Natural killer cell (primary cell): ENCODE measurements around the gene CENPV. TPM values are rescaled to one million over a fixed set of nuclear protein-coding genes. Genes with fewer than 3 reads are reported as not detected.

Experiments used
- ATAC-seq, 3 donors: fragments of 150-1000 bp in 2 of 3; fragments of 200-7000 bp in 1 of 3; cut with Tn5 transposase; 1 replicate in 1 of 3; 2 replicates in 2 of 3; pipeline ENCODE4 v1.10.0; 2021; ENCODE audit warnings: mild to moderate bottlenecking in 2 of 3, moderate library complexity in 2 of 3
- DNase-seq, 2 donors: peaks; one replicate each; pipeline versions ENCODE4 v3.0.0 to v3.0.0-alpha.2; 2013 to 2021; ENCODE audit warnings: mixed read lengths in 1 of 2
- H3K27ac ChIP-seq: one replicate; pipeline ENCODE4 v1.5.1; 2013; ENCODE audit warnings: mild to moderate bottlenecking, low read length
- H3K27me3 ChIP-seq: one replicate; pipeline ENCODE4 v1.6.1; 2013; ENCODE audit warnings: low read length; ENCODE audit not compliant: control insufficient read depth, insufficient read depth
- H3K36me3 ChIP-seq: one replicate; pipeline ENCODE4 v1.6.1; 2013; ENCODE audit warnings: low read length; ENCODE audit not compliant: control insufficient read depth, insufficient read depth
- H3K4me1 ChIP-seq: one replicate; pipeline ENCODE4 v1.6.1; 2013; ENCODE audit warnings: low read length; ENCODE audit not compliant: control insufficient read depth, insufficient read depth
- H3K4me3 ChIP-seq: one replicate; pipeline ENCODE4 v1.5.1; 2013; ENCODE audit warnings: low read length
- H3K9me3 ChIP-seq: one replicate; pipeline ENCODE4 v1.6.1; 2013; ENCODE audit warnings: low read length; ENCODE audit not compliant: control insufficient read depth, insufficient read depth
- H3K27ac Mint-ChIP-seq, 2 donors: one replicate each; pipeline ENCODE4 v1.8.0; 2022; ENCODE audit warnings: mild to moderate bottlenecking in 2 of 2, mixed read lengths in 2 of 2, moderate library complexity in 1 of 2
- H3K27me3 Mint-ChIP-seq, 2 donors: one replicate each; pipeline ENCODE4 v1.8.0; 2022; ENCODE audit warnings: low read depth in 2 of 2, mixed read lengths in 2 of 2
- H3K36me3 Mint-ChIP-seq: one replicate; pipeline ENCODE4 v1.8.0; 2022; ENCODE audit warnings: mixed read lengths
- H3K4me1 Mint-ChIP-seq, 2 donors: one replicate each; pipeline ENCODE4 v1.8.0; 2022; ENCODE audit warnings: mixed read lengths in 2 of 2
- H3K4me3 Mint-ChIP-seq: one replicate; pipeline ENCODE4 v1.8.0; 2022; ENCODE audit warnings: mild to moderate bottlenecking, moderate library complexity, mixed read lengths
- H3K9me3 Mint-ChIP-seq, 2 donors: one replicate each; pipeline ENCODE4 v1.8.0; 2022; ENCODE audit warnings: mixed read lengths in 2 of 2
- CTCF ChIP-seq: fragments of 200-600 bp; IDR thresholded peaks from one replicate; pipeline ENCODE4 v1.8.0; 2022; ENCODE audit warnings: antibody characterized with exemption
- WGBS: methylation state at CpG from one replicate; pipeline ENCODE4 v1.1.7; 2013; ENCODE audit warnings: missing lambda C conversion rate; ENCODE audit not compliant: insufficient coverage; 5-methylcytosine and 5-hydroxymethylcytosine counted together
- intact Hi-C: fragments of 100-400 bp; cut with micrococcal nuclease; formaldehyde crosslinking; loops from one replicate; pipeline ENCODE4 v1.14.2; 2022
- total RNA-seq, 4 donors: library from RNA; stranded (reverse); fragments of 120-200 nt in 1 of 4; gene quantifications; one replicate each; pipeline versions ENCODE4 v1.2.3 to v1.2.4, GENCODE V29; 2013 to 2022

CENPV gene
- total RNA-seq, 3 donors from 2014 or later (not counting 1 experiment from before 2014, with no cell fraction given): 11.3 to 20.0 (median 15.1) TPM

GRCh38 chr17:16351831-16352230 is 1.4 kb downstream of the CENPV start:
- H3K4me3 ChIP-seq: peak overlapping the region; percentile 35
- H3K9me3 ChIP-seq: no peaks in the 10 kb centered on the region
- ATAC-seq: no peak
- no peaks in the 10 kb centered on the region for H3K27me3 ChIP-seq
- Mint-ChIP-seq H3K27ac (peak overlapping the region; percentile 50 to 76), H3K27me3 (no peaks in the 10 kb centered on the region), H3K4me1 (peaks cover 10% of the 10 kb centered on the region in 2 donors), H3K9me3 (no peaks in the 10 kb centered on the region), H3K36me3 (no peaks in the 10 kb centered on the region), H3K4me3 (peak overlapping the region; percentile 87)
- intact Hi-C loops: loop anchor here (5.0 kb wide), 1 partner anchor 65 kb away; no protein-coding TSS in a partner anchor
- H3K36me3 ChIP-seq: peaks cover 2% of the 10 kb centered on the region
- no peak for DNase-seq
- H3K27ac ChIP-seq: no peak overlapping the region
- WGBS: 47% methylated on average over 9 of the region's 10 CpGs
- no peak for TF ChIP-seq CTCF
- peaks cover 13% of the 10 kb centered on the region for H3K4me1 ChIP-seq

- Mint-ChIP-seq H3K9me3 (no peaks in the 10 kb centered on the region), H3K4me1 (peaks cover 10% of the 10 kb centered on the region in 2 donors), H3K27ac (no peak overlapping the region), H3K27me3 (no peaks in the 10 kb centered on the region), H3K36me3 (no peaks in the 10 kb centered on the region), H3K4me3 (no peak overlapping the region)
- WGBS: 83% methylated on average over 5 of the region's 5 CpGs
- no peak overlapping the region for H3K27ac ChIP-seq
- TF ChIP-seq CTCF: no peak
- H3K9me3 ChIP-seq: no peaks in the 10 kb centered on the region
- H3K4me1 ChIP-seq: peaks cover 13% of the 10 kb centered on the region
- H3K4me3 ChIP-seq: no peak overlapping the region
- no peaks in the 10 kb centered on the region for H3K27me3 ChIP-seq
- ATAC-seq: no peak
- intact Hi-C loops: no loop called here
- no peak for DNase-seq
- peaks cover 3% of the 10 kb centered on the region for H3K36me3 ChIP-seq
These were observed 3.8 kb downstream of the CENPV start for GRCh38 chr17:16349431-16349830.

- H3K4me3 ChIP-seq: no peak overlapping the region
- H3K36me3 Mint-ChIP-seq: no peaks in the 10 kb centered on the region
- peaks cover 11% of the 10 kb centered on the region for H3K4me1 ChIP-seq
- ATAC-seq (no peak), DNase-seq (no peak)
- H3K4me1 Mint-ChIP-seq: peaks cover 10% of the 10 kb centered on the region in 2 donors
- H3K27ac Mint-ChIP-seq: no peak overlapping the region
- intact Hi-C loops: no loop called here
- H3K4me3 Mint-ChIP-seq: no peak overlapping the region
- no peak for TF ChIP-seq CTCF
- peaks cover 11% of the 10 kb centered on the region for H3K36me3 ChIP-seq
- H3K9me3 ChIP-seq: no peaks in the 10 kb centered on the region
- H3K27me3 ChIP-seq: no peaks in the 10 kb centered on the region
- no peaks in the 10 kb centered on the region for H3K9me3 Mint-ChIP-seq
- WGBS: 94% methylated on average over 6 of the region's 6 CpGs
- no peaks in the 10 kb centered on the region for H3K27me3 Mint-ChIP-seq
- H3K27ac ChIP-seq: no peak overlapping the region
These were observed 4.7 kb downstream of the CENPV start for GRCh38 chr17:16348586-16348985.

- Mint-ChIP-seq H3K4me3 (no peak overlapping the region), H3K9me3 (no peaks in the 10 kb centered on the region), H3K27ac (no peak overlapping the region), H3K4me1 (peaks cover 1 to 2% of the 10 kb centered on the region in 2 donors), H3K27me3 (no peaks in the 10 kb centered on the region), H3K36me3 (no peaks in the 10 kb centered on the region)
- Histone ChIP-seq H3K4me1 (no peaks in the 10 kb centered on the region), H3K36me3 (peaks cover 16% of the 10 kb centered on the region), H3K27me3 (no peaks in the 10 kb centered on the region), H3K27ac (no peak overlapping the region), H3K9me3 (no peaks in the 10 kb centered on the region), H3K4me3 (no peak overlapping the region)
- 90% methylated on average over 6 of the region's 6 CpGs for WGBS
- no peak for DNase-seq
- TF ChIP-seq CTCF: no peak
- ATAC-seq: no peak
- intact Hi-C loops: no loop called here
These were observed 6.5 kb downstream of the CENPV start for GRCh38 chr17:16346721-16347271.
